WI38 (cell line): ENCODE measurements around the gene OIT3.

Experiments used
- H3K4me3 ChIP-seq: 2 replicates; pipeline ENCODE4 v1.5.1; 2011; ENCODE audit warnings: low read depth, mild to moderate bottlenecking, control low read depth, low read length
- TF ChIP-seq, protein P1 (sequence below): IDR thresholded peaks from 2 replicates; pipeline ENCODE4 v1.5.1; 2012; ENCODE audit warnings: low read depth, mild to moderate bottlenecking, control low read depth, low read length

The OIT3 gene

DNA sequence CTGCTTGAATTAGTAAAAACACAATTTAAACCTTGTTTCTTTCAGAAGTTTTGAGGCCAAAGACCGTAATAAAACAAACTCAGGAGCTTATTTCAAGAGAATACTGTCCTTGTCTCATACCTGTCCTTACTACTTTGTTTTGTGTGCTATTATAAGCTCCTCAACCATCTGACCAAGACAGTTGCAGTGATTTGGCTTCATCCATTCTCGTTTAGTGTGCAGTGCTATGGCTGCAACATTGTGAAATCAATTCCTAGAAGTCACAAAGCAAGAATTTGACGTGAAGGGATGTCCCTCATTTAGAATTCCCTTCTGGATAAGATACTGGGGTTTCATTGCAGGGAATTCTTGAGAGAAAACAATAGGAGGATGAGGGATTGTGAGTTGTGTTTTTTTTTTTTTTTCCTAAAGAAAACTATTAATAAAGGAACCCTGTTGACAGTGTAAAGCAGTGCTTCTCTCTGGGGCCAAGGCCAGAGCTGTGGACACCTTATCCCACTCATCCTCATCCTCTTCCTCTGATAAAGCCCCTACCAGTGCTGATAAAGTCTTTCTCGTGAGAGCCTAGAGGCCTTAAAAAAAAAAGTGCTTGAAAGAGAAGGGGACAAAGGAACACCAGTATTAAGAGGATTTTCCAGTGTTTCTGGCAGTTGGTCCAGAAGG lies at the start of gene OIT3:
OIT3 (plus strand) TSS at position 604 of the 663 bp plus-strand sequence. CDS start 60 bp downstream, outside the sequence.
- H3K4me3 ChIP-seq = no peak within 1 kb of the TSS
- TF ChIP-seq, protein P1, sequence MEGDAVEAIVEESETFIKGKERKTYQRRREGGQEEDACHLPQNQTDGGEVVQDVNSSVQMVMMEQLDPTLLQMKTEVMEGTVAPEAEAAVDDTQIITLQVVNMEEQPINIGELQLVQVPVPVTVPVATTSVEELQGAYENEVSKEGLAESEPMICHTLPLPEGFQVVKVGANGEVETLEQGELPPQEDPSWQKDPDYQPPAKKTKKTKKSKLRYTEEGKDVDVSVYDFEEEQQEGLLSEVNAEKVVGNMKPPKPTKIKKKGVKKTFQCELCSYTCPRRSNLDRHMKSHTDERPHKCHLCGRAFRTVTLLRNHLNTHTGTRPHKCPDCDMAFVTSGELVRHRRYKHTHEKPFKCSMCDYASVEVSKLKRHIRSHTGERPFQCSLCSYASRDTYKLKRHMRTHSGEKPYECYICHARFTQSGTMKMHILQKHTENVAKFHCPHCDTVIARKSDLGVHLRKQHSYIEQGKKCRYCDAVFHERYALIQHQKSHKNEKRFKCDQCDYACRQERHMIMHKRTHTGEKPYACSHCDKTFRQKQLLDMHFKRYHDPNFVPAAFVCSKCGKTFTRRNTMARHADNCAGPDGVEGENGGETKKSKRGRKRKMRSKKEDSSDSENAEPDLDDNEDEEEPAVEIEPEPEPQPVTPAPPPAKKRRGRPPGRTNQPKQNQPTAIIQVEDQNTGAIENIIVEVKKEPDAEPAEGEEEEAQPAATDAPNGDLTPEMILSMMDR = no peak

DNA sequence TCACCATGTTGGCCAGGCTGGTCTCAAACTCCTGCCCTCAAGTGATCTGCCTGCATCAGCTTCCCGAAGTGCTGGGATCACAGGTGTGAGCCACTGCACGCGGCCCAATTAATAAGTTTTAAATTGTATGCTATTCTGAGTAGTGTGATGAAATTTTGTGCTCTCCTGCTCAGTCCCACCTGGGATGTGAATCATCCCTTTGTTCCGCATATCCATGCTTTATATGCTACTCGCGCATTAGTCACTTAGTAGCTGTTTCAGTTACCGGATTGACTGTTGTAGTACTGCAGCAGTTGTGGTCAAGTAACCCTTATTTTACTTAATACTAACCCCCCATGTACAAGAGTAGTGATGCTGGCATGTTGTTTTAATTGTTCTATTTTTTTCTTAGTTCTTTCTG lies 47.3 kb upstream of the OIT3 start:
- no peak overlapping the region for H3K4me3 ChIP-seq
- TF ChIP-seq, protein P1 = no peak

DNA sequence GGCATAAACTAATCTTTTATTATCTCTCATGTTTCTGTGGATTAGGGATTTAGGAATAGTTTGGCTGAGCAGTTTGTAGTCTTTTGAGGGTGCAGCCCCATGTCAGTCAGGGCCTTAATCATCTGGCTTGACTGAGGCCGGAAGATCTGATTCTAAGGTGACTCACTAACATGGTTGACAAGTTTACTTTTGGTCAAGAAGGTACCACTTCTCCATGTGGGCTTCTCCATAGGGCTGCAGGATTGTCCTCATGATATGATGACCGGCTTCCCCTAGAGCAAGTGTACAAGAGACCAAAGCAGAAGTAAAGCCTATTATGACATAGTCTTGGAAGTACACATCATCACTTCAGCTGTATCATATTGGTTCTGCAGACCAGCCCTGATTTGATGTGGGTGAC lies 45.9 kb upstream of the OIT3 start:
- H3K4me3 ChIP-seq = no peak overlapping the region
- TF ChIP-seq, protein P1 = no peak

DNA sequence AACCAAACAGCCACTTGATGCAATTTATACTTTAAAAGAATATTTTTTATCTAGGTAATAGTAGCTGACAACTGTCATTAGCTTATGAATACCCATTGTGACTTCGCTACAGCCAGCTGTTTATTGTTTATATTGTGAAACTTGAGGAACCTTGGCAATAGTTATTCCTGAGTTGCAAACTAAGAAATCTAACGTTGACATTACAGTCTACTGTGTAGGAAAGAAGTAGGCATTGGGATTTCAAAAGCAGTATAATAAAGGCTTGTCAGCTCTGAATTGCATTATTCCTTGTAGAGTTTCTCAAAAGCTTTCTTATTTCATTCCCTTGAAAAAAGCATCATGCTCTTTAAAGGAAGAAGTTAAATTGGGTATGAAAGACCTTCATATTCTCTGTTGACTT lies 42.7 kb upstream of the OIT3 start:
- TF ChIP-seq, protein P1 = no peak
- no peak overlapping the region for H3K4me3 ChIP-seq

DNA sequence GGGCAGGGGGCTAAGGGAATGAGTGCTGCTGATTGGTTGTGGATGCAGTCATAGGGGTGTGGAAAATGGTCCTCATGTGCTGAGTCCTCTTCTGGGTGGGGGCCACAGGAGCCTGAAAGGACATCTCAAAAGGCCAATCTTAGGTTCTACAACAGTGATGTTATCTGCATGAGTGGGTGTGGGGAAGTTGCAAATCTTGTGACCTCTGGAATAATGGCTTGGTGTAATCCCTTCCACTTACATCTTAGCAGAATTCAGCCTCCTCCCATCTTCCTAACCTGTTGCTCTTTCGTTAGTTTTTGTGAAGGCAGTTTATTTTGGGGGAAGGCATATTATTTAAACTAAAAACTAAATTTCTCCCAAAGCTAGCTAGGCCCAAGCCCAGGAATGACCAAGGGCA lies 42.0 kb upstream of the OIT3 start:
- TF ChIP-seq, protein P1 = no peak
- H3K4me3 ChIP-seq = no peak overlapping the region

DNA sequence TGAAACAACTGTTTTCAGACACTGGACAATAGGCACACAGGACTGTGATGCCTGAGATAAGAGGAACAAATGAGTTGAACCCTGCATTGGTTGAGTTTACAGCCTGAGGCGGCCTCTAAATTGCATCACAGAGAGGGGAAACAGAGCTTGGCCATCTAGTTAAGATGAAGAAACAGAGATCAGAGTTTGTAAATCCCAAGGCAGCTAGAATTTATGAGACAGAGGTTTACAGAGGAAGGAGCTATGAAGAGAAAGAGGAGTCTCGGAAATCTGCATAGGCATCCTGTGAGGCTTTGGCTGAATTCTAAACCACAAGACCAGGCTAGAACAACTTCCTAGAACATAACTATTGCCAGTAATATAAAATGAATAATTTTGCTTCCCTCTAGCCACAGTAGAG lies 41.0 kb upstream of the OIT3 start:
- H3K4me3 ChIP-seq = no peak overlapping the region
- TF ChIP-seq, protein P1 = no peak

DNA sequence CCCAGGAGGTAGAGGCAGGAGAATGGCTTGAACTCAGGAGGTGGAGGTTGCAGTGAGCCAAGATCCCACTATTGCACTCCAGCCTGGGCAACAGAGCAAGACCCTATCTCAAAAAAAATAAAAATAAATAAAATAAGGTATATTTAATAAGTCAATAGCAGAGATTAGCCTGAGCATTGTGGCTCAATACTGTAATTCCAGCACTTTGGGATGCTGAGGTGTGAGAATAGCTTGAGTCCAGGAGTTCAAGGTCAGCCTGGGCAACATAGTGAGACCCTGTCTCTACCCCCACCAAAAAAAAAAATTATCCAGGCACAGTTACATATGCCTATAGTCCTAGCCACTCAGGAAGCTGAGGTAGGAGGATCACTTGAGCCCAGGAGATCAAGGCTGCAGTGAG lies 38.4 kb upstream of the OIT3 start:
- TF ChIP-seq, protein P1 = no peak
- H3K4me3 ChIP-seq = no peak overlapping the region
